Measurements from ENCODE around the gene ADAMTSL3.
"Not testable (repeated sequence)": the region's sequence is repeated elsewhere in the genome, so short reads cannot be mapped to it uniquely, and the experiment has no call there.

The ADAMTSL3 gene

DNA sequence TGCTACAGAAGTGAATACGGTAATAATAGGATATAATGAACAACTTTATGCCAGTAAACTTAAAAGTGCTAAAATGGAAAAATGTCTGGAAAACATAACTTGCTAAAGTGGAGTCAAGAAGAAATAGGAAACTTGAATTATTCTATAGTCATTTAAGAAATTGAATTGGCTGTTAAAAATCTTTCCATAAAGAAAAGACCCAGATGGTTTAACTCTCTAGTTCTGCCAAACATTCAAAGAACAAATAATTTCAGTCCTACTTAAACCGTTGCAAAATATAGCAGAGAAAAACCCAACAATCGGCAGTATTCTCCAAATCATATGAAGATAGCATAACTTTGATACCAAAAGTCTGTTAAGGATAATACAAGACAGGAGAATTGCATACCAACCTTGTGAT, 432.1 kb downstream of the ADAMTSL3 start:
- not testable (repeated sequence) for DNase-seq (ENCODE audit: low read depth)
